Fibroblast of lung (primary cell): ENCODE measurements around the gene ANKRD6. TPM values are rescaled to one million over a fixed set of nuclear protein-coding genes. Genes with fewer than 3 reads are reported as not detected.

Experiments used
- DNase-seq, 2 donors: peaks; one replicate each; pipeline versions ENCODE4 v3.0.0 to v3.0.0-alpha.2; 2010; ENCODE audit warnings: low read depth in 2 of 2
- H2AFZ ChIP-seq: 2 replicates; pipeline ENCODE4 v1.5.1; 2012; ENCODE audit warnings: low read length, control low read depth, inconsistent platforms
- H3K27ac ChIP-seq: 2 replicates; pipeline ENCODE4 v1.5.1; 2011; ENCODE audit warnings: low read length, control low read depth; ENCODE audit not compliant: insufficient read depth
- H3K27me3 ChIP-seq: 2 replicates; pipeline ENCODE4 v1.5.1; 2011; ENCODE audit warnings: mild to moderate bottlenecking, low read length; ENCODE audit not compliant: control insufficient read depth, insufficient read depth
- H3K36me3 ChIP-seq: 2 replicates; pipeline ENCODE4 v1.5.1; 2011; ENCODE audit warnings: low read length; ENCODE audit not compliant: control insufficient read depth, insufficient read depth
- H3K4me1 ChIP-seq: 2 replicates; pipeline ENCODE4 v1.5.1; 2011; ENCODE audit warnings: low read length; ENCODE audit not compliant: control insufficient read depth, insufficient read depth; ENCODE audit errors: extremely low read depth
- H3K4me2 ChIP-seq: 2 replicates; pipeline ENCODE4 v1.5.1; 2011; ENCODE audit warnings: low read length, control low read depth; ENCODE audit not compliant: insufficient read depth; ENCODE audit errors: extremely low read depth
- H3K4me3 ChIP-seq, 4 experiments: fragments of 200-600 bp in 1 of 4; sonication (generic) in 1 of 4; replicated peaks in 1 of 4; 2 replicates each; pipeline ENCODE4 v1.5.1; 2011 to 2016; ENCODE audit warnings: low read length in 4 of 4, low read depth in 3 of 4, mild to moderate bottlenecking in 3 of 4, control low read depth in 2 of 4, inconsistent platforms in 1 of 4, mixed read lengths in 1 of 4; ENCODE audit not compliant: insufficient read depth in 1 of 4; ENCODE audit errors: control extremely low read depth in 1 of 4
- H3K79me2 ChIP-seq: 2 replicates; pipeline ENCODE4 v1.5.1; 2012; ENCODE audit warnings: mild to moderate bottlenecking, low read length, inconsistent platforms; ENCODE audit not compliant: control insufficient read depth, insufficient read depth
- H3K9ac ChIP-seq: 2 replicates; pipeline ENCODE4 v1.5.1; 2011; ENCODE audit warnings: mild to moderate bottlenecking, low read length, control low read depth; ENCODE audit not compliant: insufficient read depth
- H3K9me3 ChIP-seq: 2 replicates; pipeline ENCODE4 v1.5.1; 2012; ENCODE audit warnings: low read depth, low read length; ENCODE audit not compliant: control insufficient read depth, insufficient read depth
- H4K20me1 ChIP-seq: 2 replicates; pipeline ENCODE4 v1.5.1; 2011; ENCODE audit warnings: low read length; ENCODE audit not compliant: control insufficient read depth, insufficient read depth; ENCODE audit errors: extremely low read depth
- EZH2 ChIP-seq: IDR thresholded peaks from 2 replicates; pipeline ENCODE4 v1.5.1; 2012; ENCODE audit warnings: low read length, control low read depth, mild to moderate bottlenecking; ENCODE audit errors: missing control alignments
- polyA plus RNA-seq, 2 donors: library from polyadenylated mRNA; depleted of rRNA in 1 of 2; stranded (reverse) in 1 of 2; unstranded in 1 of 2; fragments of >200 nt; gene quantifications; 2 replicates each; pipeline ENCODE4 v1.2.1, GENCODE V29; 2011 to 2012; ENCODE audit warnings: missing spikeins in 1 of 2
- total RNA-seq: library from RNA; depleted of rRNA; stranded (reverse); fragments of >200 nt; gene quantifications from 2 replicates; pipeline ENCODE4 v1.2.1, GENCODE V29; 2014
- TF ChIP-seq, protein P1 (sequence below), 2 donors: IDR thresholded peaks in 1 of 2; conservative IDR thresholded peaks in 1 of 2; 1 replicate in 1 of 2; 2 replicates in 1 of 2; pipeline ENCODE4 v1.5.1; 2011 to 2012; ENCODE audit warnings: low read length in 2 of 2, control low read depth in 1 of 2, inconsistent platforms in 1 of 2, low read depth in 1 of 2, mild to moderate bottlenecking in 1 of 2

ANKRD6 gene
- total and polyA plus RNA-seq, 2 donors (not counting 1 experiment from before 2014, with no cell fraction given), result 0.39 to 2.3 TPM

DNA sequence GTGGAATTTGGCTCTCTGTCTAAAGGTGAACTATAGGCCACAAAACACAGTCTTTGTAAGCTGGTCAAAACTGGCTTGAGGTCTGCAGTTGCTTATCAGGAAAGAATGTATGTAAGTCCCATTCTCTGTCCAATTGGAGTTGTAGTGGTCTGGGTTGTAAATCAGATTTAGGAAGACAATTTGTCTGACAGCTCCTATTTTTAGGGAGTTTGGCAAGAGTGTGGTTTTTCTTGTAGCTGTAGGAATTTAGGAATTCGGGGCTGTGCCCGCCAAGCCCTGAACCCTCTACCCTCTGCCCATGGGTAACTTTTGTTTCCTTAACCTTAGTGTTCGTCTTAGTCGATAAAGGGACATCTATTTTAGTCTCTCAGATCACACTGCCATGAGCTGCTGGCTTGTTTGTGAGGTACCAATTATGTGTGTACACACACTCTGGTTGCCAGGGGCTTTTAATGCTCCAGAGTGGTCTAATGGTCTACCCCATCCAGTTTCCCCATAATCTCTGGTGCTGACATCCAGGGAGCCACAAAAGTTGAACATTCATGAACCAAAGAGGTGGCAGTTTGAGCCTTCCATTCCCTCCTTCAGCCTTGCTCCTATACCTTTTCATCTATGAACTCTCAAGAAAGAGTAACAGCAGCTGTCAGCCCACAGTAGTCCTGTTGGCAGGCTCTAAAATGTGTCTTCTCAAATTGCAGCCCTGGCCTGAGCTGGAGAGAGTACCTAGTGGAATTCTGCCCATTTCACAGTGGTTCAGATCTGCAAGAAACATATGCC lies 93.0 kb downstream of the ANKRD6 start:
- no peaks in the 10 kb centered on the region for H4K20me1 ChIP-seq
- TF ChIP-seq EZH2, result no peak
- TF ChIP-seq, protein P1, sequence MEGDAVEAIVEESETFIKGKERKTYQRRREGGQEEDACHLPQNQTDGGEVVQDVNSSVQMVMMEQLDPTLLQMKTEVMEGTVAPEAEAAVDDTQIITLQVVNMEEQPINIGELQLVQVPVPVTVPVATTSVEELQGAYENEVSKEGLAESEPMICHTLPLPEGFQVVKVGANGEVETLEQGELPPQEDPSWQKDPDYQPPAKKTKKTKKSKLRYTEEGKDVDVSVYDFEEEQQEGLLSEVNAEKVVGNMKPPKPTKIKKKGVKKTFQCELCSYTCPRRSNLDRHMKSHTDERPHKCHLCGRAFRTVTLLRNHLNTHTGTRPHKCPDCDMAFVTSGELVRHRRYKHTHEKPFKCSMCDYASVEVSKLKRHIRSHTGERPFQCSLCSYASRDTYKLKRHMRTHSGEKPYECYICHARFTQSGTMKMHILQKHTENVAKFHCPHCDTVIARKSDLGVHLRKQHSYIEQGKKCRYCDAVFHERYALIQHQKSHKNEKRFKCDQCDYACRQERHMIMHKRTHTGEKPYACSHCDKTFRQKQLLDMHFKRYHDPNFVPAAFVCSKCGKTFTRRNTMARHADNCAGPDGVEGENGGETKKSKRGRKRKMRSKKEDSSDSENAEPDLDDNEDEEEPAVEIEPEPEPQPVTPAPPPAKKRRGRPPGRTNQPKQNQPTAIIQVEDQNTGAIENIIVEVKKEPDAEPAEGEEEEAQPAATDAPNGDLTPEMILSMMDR (conservative IDR thresholded peaks at IDR 0.05 in 1 of 2, IDR thresholded peaks at IDR 0.05 in 1 of 2; ENCODE audit: low read depth in 1 of 2, low read length in 2 of 2), result no peak
- no peaks in the 10 kb centered on the region for H3K79me2 ChIP-seq
- DNase-seq, result peak in 1 of 2 donors; percentile 25
- no peaks in the 10 kb centered on the region for H3K36me3 ChIP-seq
- no peak overlapping the region for H3K9ac ChIP-seq
- no peaks in the 10 kb centered on the region for H3K27me3 ChIP-seq
- no peak overlapping the region for H3K4me3 ChIP-seq
- no peaks in the 10 kb centered on the region for H3K9me3 ChIP-seq
- H2AFZ ChIP-seq, result no peak overlapping the region
- H3K4me1 ChIP-seq, result no peaks in the 10 kb centered on the region
- no peak overlapping the region for H3K27ac ChIP-seq
- no peak overlapping the region for H3K4me2 ChIP-seq

DNA sequence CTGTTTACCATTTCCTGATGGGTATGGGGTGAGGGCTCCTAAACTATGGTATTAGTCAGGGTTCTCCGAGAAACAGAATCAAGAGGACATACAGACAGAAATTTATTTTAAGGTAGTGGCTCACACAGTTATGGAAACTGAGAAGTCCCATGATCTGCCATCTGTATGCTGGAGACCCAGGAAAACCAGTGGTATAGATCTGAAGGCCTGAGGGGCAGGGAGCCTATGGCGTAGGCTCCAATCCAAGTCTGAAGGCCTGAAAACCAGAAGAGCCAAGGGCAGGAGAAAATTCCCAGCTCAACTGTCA lies 93.6 kb downstream of the ANKRD6 start:
- H3K4me3 ChIP-seq, result no peak overlapping the region
- H3K27me3 ChIP-seq, result no peaks in the 10 kb centered on the region
- H3K4me1 ChIP-seq, result no peaks in the 10 kb centered on the region
- H4K20me1 ChIP-seq, result no peaks in the 10 kb centered on the region
- TF ChIP-seq, protein P1 (conservative IDR thresholded peaks at IDR 0.05 in 1 of 2, IDR thresholded peaks at IDR 0.05 in 1 of 2; ENCODE audit: low read depth in 1 of 2, low read length in 2 of 2), result no peak
- no peak overlapping the region for H3K27ac ChIP-seq
- no peak overlapping the region for H3K4me2 ChIP-seq
- no peaks in the 10 kb centered on the region for H3K79me2 ChIP-seq
- no peak overlapping the region for H3K9ac ChIP-seq
- no peak overlapping the region for H2AFZ ChIP-seq
- H3K9me3 ChIP-seq, result no peaks in the 10 kb centered on the region
- DNase-seq, result no peak
- H3K36me3 ChIP-seq, result no peaks in the 10 kb centered on the region

DNA sequence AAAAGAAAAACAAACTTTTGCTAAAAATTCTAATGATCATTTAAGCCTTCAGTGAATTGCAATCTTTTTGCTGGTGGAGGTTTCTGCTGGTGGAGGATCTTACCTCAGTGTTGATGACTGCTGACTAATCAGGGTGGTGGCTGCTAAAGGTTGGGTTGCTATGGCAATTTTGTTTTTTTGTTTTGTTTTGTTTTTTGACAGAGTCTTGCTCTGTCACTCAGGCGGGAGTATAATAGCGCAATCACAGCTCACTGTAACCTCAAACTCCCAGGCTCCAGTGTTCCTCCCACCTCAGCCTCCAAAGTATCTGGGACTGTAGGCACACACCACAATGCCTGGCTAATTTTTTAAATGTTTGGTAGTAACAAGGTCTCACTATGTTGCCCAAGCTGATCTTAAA lies 94.7 kb downstream of the ANKRD6 start:
- Histone ChIP-seq H3K36me3 (no peaks in the 10 kb centered on the region), H3K9ac (no peak overlapping the region), H3K4me3 (no peak overlapping the region), H3K27me3 (no peaks in the 10 kb centered on the region), H4K20me1 (no peaks in the 10 kb centered on the region), H2AFZ (no peak overlapping the region), H3K9me3 (no peaks in the 10 kb centered on the region), H3K27ac (no peak overlapping the region), H3K4me1 (no peaks in the 10 kb centered on the region), H3K4me2 (no peak overlapping the region), H3K79me2 (no peaks in the 10 kb centered on the region)
- DNase-seq, result no peak
- TF ChIP-seq EZH2, result no peak
- TF ChIP-seq, protein P1 (conservative IDR thresholded peaks at IDR 0.05 in 1 of 2, IDR thresholded peaks at IDR 0.05 in 1 of 2; ENCODE audit: low read depth in 1 of 2, low read length in 2 of 2), result no peak
